Testis (tissue), 3 donors: Measurements from ENCODE around the gene FUS. TPM values are rescaled to one million over a fixed set of nuclear protein-coding genes. Genes with fewer than 3 reads are reported as not detected.
"Not testable (repeated sequence)": the region's sequence is repeated elsewhere in the genome, so short reads cannot be mapped to it uniquely, and the experiment has no call there.

Experiments
- DNase-seq: peaks from one replicate; pipeline ENCODE4 v3.0.0-alpha.2; 2019
- H3K27ac ChIP-seq, 2 donors: fragments of 200-600 bp; sonication (generic); one replicate each; pipeline ENCODE4 v1.5.1; 2019
- H3K27me3 ChIP-seq: fragments of 200-600 bp; sonication (generic); one replicate; pipeline ENCODE4 v1.5.1; 2019
- H3K36me3 ChIP-seq: fragments of 200-600 bp; sonication (generic); one replicate; pipeline ENCODE4 v1.5.1; 2017; ENCODE audit warnings: low read depth; ENCODE audit errors: missing control alignments
- H3K4me1 ChIP-seq: fragments of 200-600 bp; sonication (generic); one replicate; pipeline ENCODE4 v1.5.1; 2019
- H3K4me3 ChIP-seq, 2 donors: fragments of 200-600 bp; sonication (generic); one replicate each; pipeline ENCODE4 v1.5.1; 2017 to 2019
- H3K9me3 ChIP-seq: fragments of 200-600 bp; sonication (generic); one replicate; pipeline ENCODE4 v1.5.1; 2017
- CTCF ChIP-seq, 3 experiments: fragments of 450-650 bp in 2 of 3; fragments of 200-600 bp in 1 of 3; sonication (generic) in 1 of 3; IDR thresholded peaks; one replicate each; pipeline ENCODE4 v1.5.1; 2016 to 2019; ENCODE audit warnings: antibody characterized with exemption in 3 of 3, mild to moderate bottlenecking in 2 of 3, moderate library complexity in 1 of 3
- POLR2A ChIP-seq: fragments of 450-650 bp; IDR thresholded peaks from one replicate; pipeline ENCODE4 v1.6.1; 2017; ENCODE audit warnings: antibody characterized with exemption, mild to moderate bottlenecking, moderate library complexity
- WGBS, 2 donors: methylation state at CpG; one replicate each; pipeline ENCODE4 v1.1.5; 2018; 5-methylcytosine and 5-hydroxymethylcytosine counted together
- intact Hi-C: fragments of 100-400 bp; cut with DNase I; formaldehyde crosslinking; loops from one replicate; pipeline ENCODE4 v1.15.1; 2023; ENCODE audit warnings: low total_unique reads
- polyA plus RNA-seq: library from polyadenylated mRNA; stranded (reverse); fragments of 350-450 nt; fragmentation: Illumina TruSeq; extraction: RNeasy Lipid Tissue Mini Kit (QIAGEN cat#74804); gene quantifications from one replicate; pipeline ENCODE4 v1.2.3, GENCODE V29; 2014; ENCODE audit warnings: low read depth, low replicate concordance; ENCODE audit not compliant: insufficient read depth
- total RNA-seq, 2 donors: library from RNA; depleted of rRNA; stranded (reverse); fragments of >200 nt; gene quantifications; one replicate each; pipeline ENCODE4 v1.2.3, GENCODE V29; 2016

Gene FUS
- total and polyA plus RNA-seq, 3 donors from 2014 or later = 205 to 423 (median 217) TPM

GRCh38 chr16:31157136-31157535 lies 22.8 kb upstream of the FUS start:
- no peaks in the 10 kb centered on the region for H3K36me3 ChIP-seq
- DNase-seq = peak; percentile 62
- no peak overlapping the region for H3K27ac ChIP-seq
- H3K9me3 ChIP-seq = no peaks in the 10 kb centered on the region
- WGBS, 2 donors = 44 to 53% methylated on average over 8 of the region's 8 CpGs
- peaks cover 5% of the 10 kb centered on the region for H3K4me1 ChIP-seq
- intact Hi-C loops = no loop called here
- no peak overlapping the region for H3K4me3 ChIP-seq
- no peaks in the 10 kb centered on the region for H3K27me3 ChIP-seq
- no peak for TF ChIP-seq POLR2A
- no peak for TF ChIP-seq CTCF (IDR thresholded peaks at IDR 0.05)

- no peak overlapping the region for H3K27ac ChIP-seq
- H3K27me3 ChIP-seq = no peaks in the 10 kb centered on the region
- H3K9me3 ChIP-seq = no peaks in the 10 kb centered on the region
- TF ChIP-seq POLR2A = no peak
- TF ChIP-seq CTCF (IDR thresholded peaks at IDR 0.05) = no peak
- no peak overlapping the region for H3K4me3 ChIP-seq
- no peaks in the 10 kb centered on the region for H3K36me3 ChIP-seq
- no peak for DNase-seq
- intact Hi-C loops = no loop called here
- no peaks in the 10 kb centered on the region for H3K4me1 ChIP-seq
- 84 to 85% methylated on average over 8 of the region's 8 CpGs for WGBS, 2 donors
Measured at GRCh38 chr16:31167315-31167714, 12.6 kb upstream of the FUS start.

- intact Hi-C loops = no loop called here
- TF ChIP-seq POLR2A = no peak
- TF ChIP-seq CTCF (IDR thresholded peaks at IDR 0.05) = no peak
Measured at GRCh38 chr16:31168848-31169247, 11.1 kb upstream of the FUS start.

GRCh38 chr16:31170048-31170447 lies 9.9 kb upstream of the FUS start:
- WGBS, 2 donors = no CpG with 5 or more reads among the region's 2 CpGs
- H3K27ac ChIP-seq, intact Hi-C loops, H3K27me3 ChIP-seq, H3K4me3 ChIP-seq, DNase-seq, H3K4me1 ChIP-seq, H3K9me3 ChIP-seq, H3K36me3 ChIP-seq: not testable (repeated sequence)

More at GRCh38 chr16:31168848-31169247, 11.1 kb upstream of the FUS start:
- no peaks in the 10 kb centered on the region for H3K9me3 ChIP-seq
- no peak overlapping the region for H3K4me3 ChIP-seq
- H3K27ac ChIP-seq = no peak overlapping the region
- DNase-seq = no peak
- no peaks in the 10 kb centered on the region for H3K4me1 ChIP-seq
- 85 to 88% methylated on average over 2 of the region's 2 CpGs for WGBS, 2 donors
- H3K27me3 ChIP-seq = no peaks in the 10 kb centered on the region
- H3K36me3 ChIP-seq = no peaks in the 10 kb centered on the region

- no peak for DNase-seq
- intact Hi-C loops = no loop called here
Measured at GRCh38 chr16:31177136-31177535, 2.8 kb upstream of the FUS start.

More at GRCh38 chr16:31177136-31177535, 2.8 kb upstream of the FUS start:
- H3K9me3 ChIP-seq = no peaks in the 10 kb centered on the region
- no peaks in the 10 kb centered on the region for H3K27me3 ChIP-seq
- TF ChIP-seq CTCF (IDR thresholded peaks at IDR 0.05) (no peak), POLR2A (no peak)
- no peak overlapping the region for H3K27ac ChIP-seq
- no peaks in the 10 kb centered on the region for H3K36me3 ChIP-seq
- peaks cover 14% of the 10 kb centered on the region for H3K4me1 ChIP-seq
- 82 to 84% methylated on average over 3 of the region's 3 CpGs for WGBS, 2 donors
- no peak overlapping the region for H3K4me3 ChIP-seq
